GM12878 (cell line): ENCODE measurements around the gene DCDC2. TPM values are rescaled to one million over a fixed set of nuclear protein-coding genes. Genes with fewer than 3 reads are reported as not detected.

Experiments used
- ATAC-seq: fragments of 200-7000 bp; cut with Tn5 transposase; 3 replicates; pipeline ENCODE4 v1.9.1; 2020; ENCODE audit warnings: mild to moderate bottlenecking, moderate library complexity
- BruUV-seq: library from RNA; stranded (reverse); fragments of 400-500 nt; replicated peaks from 2 replicates; lab custom pipeline; 2021; lab: Mats Ljungman, UMichigan
- CTCF ChIA-PET: fragments of 300-600 bp; sonication (Branson Sonifier 250); formaldehyde crosslinking; extraction: SDS; loops from one replicate; lab custom pipeline; 2021; ENCODE audit warnings: inconsistent platforms; lab: Yijun Ruan, JAX
- POLR2A ChIA-PET: fragments of 350-600 bp; formaldehyde crosslinking; extraction: SDS; loops from one replicate; lab custom pipeline; 2021; ENCODE audit warnings: inconsistent platforms; lab: Charles Lee
- RAD21 ChIA-PET: fragments of 300-600 bp; sonication (Branson Sonifier 250); formaldehyde crosslinking; loops from one replicate; lab custom pipeline; 2023; ENCODE audit warnings: antibody characterized with exemption; ENCODE audit not compliant: unreplicated experiment; lab: Charles Lee
- SMC1A ChIA-PET: fragments of 300-600 bp; sonication (Branson Sonifier 250); formaldehyde crosslinking; loops from one replicate; lab custom pipeline; 2023; ENCODE audit not compliant: unreplicated experiment, uncharacterized antibody; lab: Charles Lee
- DNase-seq: peaks from one replicate; pipeline ENCODE4 v3.0.0-alpha.2; 2011; ENCODE audit warnings: low read depth, low spot score
- FAIRE-seq: peaks from 3 replicates; lab custom pipeline; 2011; peaks lifted over from hg19 to GRCh38; lab: Jason Lieb, UNC
- H2AFZ ChIP-seq: 2 replicates; pipeline ENCODE4 v1.6.0; 2011; ENCODE audit warnings: low read depth, low read length, control low read depth; ENCODE audit not compliant: control insufficient read depth
- H3K27ac ChIP-seq: 2 replicates; pipeline ENCODE4 v1.5.1; 2011; ENCODE audit warnings: control low read depth; ENCODE audit not compliant: control insufficient read depth, insufficient read depth
- H3K27me3 ChIP-seq, 2 experiments: replicated peaks in 1 of 2; 2 replicates each; pipeline versions ENCODE4 v1.6.0 to v1.6.1; 2011; ENCODE audit warnings: low read length in 1 of 2; ENCODE audit not compliant: control insufficient read depth in 2 of 2, insufficient read depth in 2 of 2
- H3K36me3 ChIP-seq, 2 experiments: 2 replicates each; pipeline ENCODE4 v1.5.1; 2011; ENCODE audit warnings: low read length in 1 of 2; ENCODE audit not compliant: control insufficient read depth in 2 of 2, insufficient read depth in 2 of 2
- H3K4me1 ChIP-seq: 2 replicates; pipeline ENCODE4 v1.6.1; 2011; ENCODE audit warnings: mild to moderate bottlenecking, low read length, moderate library complexity, mixed read lengths; ENCODE audit not compliant: control insufficient read depth, insufficient read depth
- H3K4me2 ChIP-seq: 2 replicates; pipeline ENCODE4 v1.6.0; 2011; ENCODE audit warnings: control low read depth; ENCODE audit not compliant: control insufficient read depth, insufficient read depth
- H3K4me3 ChIP-seq: fragments of 200-600 bp; sonication (generic); 2 replicates; pipeline ENCODE4 v1.5.1; 2016
- H3K79me2 ChIP-seq: 2 replicates; pipeline ENCODE4 v1.6.0; 2011; ENCODE audit warnings: low read length; ENCODE audit not compliant: control insufficient read depth, insufficient read depth
- H3K9ac ChIP-seq: 2 replicates; pipeline ENCODE4 v1.8.0; 2011; ENCODE audit warnings: low read length, control low read depth, mixed read lengths; ENCODE audit not compliant: control insufficient read depth, insufficient read depth
- H3K9me3 ChIP-seq: replicated peaks from 3 replicates; pipeline ENCODE4 v1.5.1; 2011; ENCODE audit warnings: mild to moderate bottlenecking, low read length; ENCODE audit not compliant: control insufficient read depth, insufficient read depth
- H4K20me1 ChIP-seq: 2 replicates; pipeline ENCODE4 v1.6.0; 2011; ENCODE audit not compliant: control insufficient read depth, insufficient read depth
- CHD4 ChIP-seq: fragments of 200-600 bp; sonication (generic); IDR thresholded peaks from 2 replicates; pipeline ENCODE4 v1.6.1; 2016; ENCODE audit warnings: mild to moderate bottlenecking
- GABPA ChIP-seq: IDR thresholded peaks from 2 replicates; pipeline ENCODE4 v1.6.1; 2014; ENCODE audit warnings: antibody characterized with exemption, low read depth, mild to moderate bottlenecking, inconsistent platforms
- IKZF2 ChIP-seq, 2 experiments: fragments of 450-650 bp; IDR thresholded peaks; 2 replicates each; pipeline ENCODE4 v1.6.1; 2017; ENCODE audit warnings: mild to moderate bottlenecking in 2 of 2, moderate library complexity in 2 of 2
- MTA2 ChIP-seq: fragments of 450-650 bp; IDR thresholded peaks from 2 replicates; pipeline ENCODE4 v1.6.1; 2016; ENCODE audit warnings: low read depth, mild to moderate bottlenecking, moderate library complexity
- MXI1 ChIP-seq: fragments of 150-350 bp; IDR thresholded peaks from 2 replicates; pipeline ENCODE4 v1.6.1; 2011; ENCODE audit warnings: low read depth, mild to moderate bottlenecking, inconsistent platforms, low read length, improper control_type of control experiment
- PAX5 ChIP-seq: IDR thresholded peaks from 2 replicates; pipeline ENCODE4 v1.6.1; 2011; ENCODE audit warnings: low read depth, low read length, borderline replicate concordance
- POLR2AphosphoS5 ChIP-seq: IDR thresholded peaks from 2 replicates; pipeline ENCODE4 v1.6.1; 2011; ENCODE audit warnings: mild to moderate bottlenecking, low read length, inconsistent platforms
- SP1 ChIP-seq: IDR thresholded peaks from one replicate; pipeline ENCODE4 v1.6.1; 2011; ENCODE audit warnings: low read depth, low read length
- SRF ChIP-seq, 2 experiments: IDR thresholded peaks; 2 replicates each; pipeline ENCODE4 v1.6.1; 2011; ENCODE audit warnings: low read depth in 2 of 2, low read length in 2 of 2, mild to moderate bottlenecking in 1 of 2, moderate library complexity in 1 of 2
- STAT1 ChIP-seq: fragments of 450-650 bp; conservative IDR thresholded peaks from 2 replicates; pipeline ENCODE4 v1.6.1; 2014; ENCODE audit warnings: antibody characterized with exemption, mild to moderate bottlenecking
- WGBS: methylation state at CpG from one replicate; pipeline ENCODE4 v1.1.6; 2016; ENCODE audit warnings: low lambda C conversion rate; ENCODE audit not compliant: insufficient replicate concordance, insufficient coverage; ENCODE audit errors: missing lambda C conversion rate; 5-methylcytosine and 5-hydroxymethylcytosine counted together
- in situ Hi-C: fragments of 300-500 bp; cut with MboI; formaldehyde crosslinking; loops from 9 replicates; pipeline ENCODE4 v1.14.3; 2018; ENCODE audit warnings: mixed read lengths
- intact Hi-C: fragments of 100-400 bp; cut with micrococcal nuclease; formaldehyde crosslinking; loops from one replicate; pipeline ENCODE4 v1.14.2; 2022; ENCODE audit not compliant: unreplicated experiment
- polyA plus RNA-seq, 11 experiments: library from polyadenylated mRNA; depleted of rRNA in 4 of 11; unstranded in 6 of 11; stranded (reverse) in 5 of 11; fragments of >200 nt; fragmentation: Nextera tagmentation in 4 of 11; fragmentation: Illumina TruSeq in 1 of 11; extraction: Ambion mirVana in 4 of 11; extraction: Trizol in 1 of 11; gene quantifications; 1 replicate in 1 of 11; 2 replicates in 10 of 11; pipeline versions ENCODE4 v1.2.1 to v1.2.3, GENCODE V29; 2011 to 2016; ENCODE audit warnings: inconsistent platforms in 2 of 11, missing spikeins in 2 of 11, low read depth in 1 of 11
- total RNA-seq, 4 experiments: library from RNA; depleted of rRNA in 3 of 4; stranded (reverse); fragments of >200 nt in 3 of 4; fragmentation: Illumina TruSeq in 1 of 4; extraction: Trizol in 1 of 4; gene quantifications; 2 replicates each; pipeline versions ENCODE4 v1.2.1 to v1.2.3, GENCODE V29; 2013 to 2021
- TF ChIP-seq, protein P1 (sequence below): fragments of 450-650 bp; IDR thresholded peaks from 2 replicates; pipeline ENCODE4 v1.6.1; 2017; ENCODE audit warnings: low read depth, mild to moderate bottlenecking, moderate library complexity
- TF ChIP-seq, protein P2 (sequence below): fragments of 450-650 bp; IDR thresholded peaks from 2 replicates; pipeline ENCODE4 v1.6.1; 2017; ENCODE audit warnings: mild to moderate bottlenecking, moderate library complexity
- TF ChIP-seq, protein P3 (sequence below): fragments of 450-650 bp; IDR thresholded peaks from 2 replicates; pipeline ENCODE4 v1.6.1; 2014; ENCODE audit warnings: mild to moderate bottlenecking
- TF ChIP-seq, protein P4 (sequence below), 3 experiments: IDR thresholded peaks in 2 of 3; conservative IDR thresholded peaks in 1 of 3; 2 replicates each; pipeline ENCODE4 v1.5.1; 2011; ENCODE audit warnings: low read depth in 3 of 3, low read length in 3 of 3, mild to moderate bottlenecking in 3 of 3, control low read depth in 2 of 3, moderate library complexity in 2 of 3, inconsistent platforms in 1 of 3, mixed read lengths in 1 of 3; ENCODE audit not compliant: control insufficient read depth in 2 of 3, insufficient read depth in 1 of 3; ENCODE audit errors: extremely low read depth in 1 of 3

Gene DCDC2
- total and polyA plus RNA-seq, 10 of the 15 experiments (the other 5 are each of a cell fraction or from before 2014, with no cell fraction given): under 0.01 to 0.03 TPM; not detected in 8

DNA sequence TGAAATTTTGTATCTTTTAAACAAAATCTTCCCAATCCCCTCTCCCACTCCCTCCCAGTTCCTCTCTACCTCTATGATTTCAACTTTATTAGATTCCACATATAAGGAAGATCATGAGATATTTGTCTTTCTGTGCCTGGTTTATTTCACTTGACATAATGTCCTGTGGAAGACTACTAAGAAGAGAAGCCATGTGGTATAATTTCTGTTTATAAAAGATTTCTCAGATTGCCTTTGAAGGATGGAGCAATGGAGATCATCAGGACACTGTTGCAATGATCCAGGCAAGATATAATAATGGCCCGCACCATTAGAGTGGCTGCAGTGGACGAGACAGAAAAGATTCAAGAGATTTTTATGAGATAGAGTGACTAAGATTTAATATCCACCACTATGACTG, 218.8 kb downstream of the DCDC2 start:
- intact Hi-C loops (no loop called here), in situ Hi-C loops (no loop called here)
- DNase-seq (no peak), ATAC-seq (no peak), FAIRE-seq (no peak)
- Histone ChIP-seq H3K27me3 (no peaks in the 10 kb centered on the region), H3K36me3 (no peaks in the 10 kb centered on the region), H4K20me1 (no peaks in the 10 kb centered on the region), H2AFZ (no peak overlapping the region), H3K4me1 (no peaks in the 10 kb centered on the region), H3K9me3 (no peaks in the 10 kb centered on the region; the same call in 2 of the 3 replicates), H3K4me2 (no peak overlapping the region), H3K79me2 (no peaks in the 10 kb centered on the region), H3K27ac (no peak overlapping the region), H3K9ac (no peak overlapping the region), H3K4me3 (no peak overlapping the region)
- SMC1A ChIA-PET: no interaction called here
- no TSS peak for BruUV-seq
- RAD21 ChIA-PET: no interaction called here
- WGBS: 41% methylated on average over 2 of the region's 2 CpGs
- TF ChIP-seq SRF (IDR thresholded peaks at IDR 0.05; ENCODE audit: low read depth in 2 of 2, low read length in 2 of 2): no peak
- no peak for TF ChIP-seq IKZF2 (IDR thresholded peaks at IDR 0.05)
- TF ChIP-seq MTA2: no peak
- TF ChIP-seq, protein P1, sequence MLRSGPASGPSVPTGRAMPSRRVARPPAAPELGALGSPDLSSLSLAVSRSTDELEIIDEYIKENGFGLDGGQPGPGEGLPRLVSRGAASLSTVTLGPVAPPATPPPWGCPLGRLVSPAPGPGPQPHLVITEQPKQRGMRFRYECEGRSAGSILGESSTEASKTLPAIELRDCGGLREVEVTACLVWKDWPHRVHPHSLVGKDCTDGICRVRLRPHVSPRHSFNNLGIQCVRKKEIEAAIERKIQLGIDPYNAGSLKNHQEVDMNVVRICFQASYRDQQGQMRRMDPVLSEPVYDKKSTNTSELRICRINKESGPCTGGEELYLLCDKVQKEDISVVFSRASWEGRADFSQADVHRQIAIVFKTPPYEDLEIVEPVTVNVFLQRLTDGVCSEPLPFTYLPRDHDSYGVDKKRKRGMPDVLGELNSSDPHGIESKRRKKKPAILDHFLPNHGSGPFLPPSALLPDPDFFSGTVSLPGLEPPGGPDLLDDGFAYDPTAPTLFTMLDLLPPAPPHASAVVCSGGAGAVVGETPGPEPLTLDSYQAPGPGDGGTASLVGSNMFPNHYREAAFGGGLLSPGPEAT: no peak
- no peak for TF ChIP-seq PAX5
- TF ChIP-seq SP1: no peak
- no peak for TF ChIP-seq MXI1
- no peak for TF ChIP-seq STAT1
- no peak for TF ChIP-seq CHD4
- TF ChIP-seq POLR2AphosphoS5: no peak
- TF ChIP-seq, protein P2, sequence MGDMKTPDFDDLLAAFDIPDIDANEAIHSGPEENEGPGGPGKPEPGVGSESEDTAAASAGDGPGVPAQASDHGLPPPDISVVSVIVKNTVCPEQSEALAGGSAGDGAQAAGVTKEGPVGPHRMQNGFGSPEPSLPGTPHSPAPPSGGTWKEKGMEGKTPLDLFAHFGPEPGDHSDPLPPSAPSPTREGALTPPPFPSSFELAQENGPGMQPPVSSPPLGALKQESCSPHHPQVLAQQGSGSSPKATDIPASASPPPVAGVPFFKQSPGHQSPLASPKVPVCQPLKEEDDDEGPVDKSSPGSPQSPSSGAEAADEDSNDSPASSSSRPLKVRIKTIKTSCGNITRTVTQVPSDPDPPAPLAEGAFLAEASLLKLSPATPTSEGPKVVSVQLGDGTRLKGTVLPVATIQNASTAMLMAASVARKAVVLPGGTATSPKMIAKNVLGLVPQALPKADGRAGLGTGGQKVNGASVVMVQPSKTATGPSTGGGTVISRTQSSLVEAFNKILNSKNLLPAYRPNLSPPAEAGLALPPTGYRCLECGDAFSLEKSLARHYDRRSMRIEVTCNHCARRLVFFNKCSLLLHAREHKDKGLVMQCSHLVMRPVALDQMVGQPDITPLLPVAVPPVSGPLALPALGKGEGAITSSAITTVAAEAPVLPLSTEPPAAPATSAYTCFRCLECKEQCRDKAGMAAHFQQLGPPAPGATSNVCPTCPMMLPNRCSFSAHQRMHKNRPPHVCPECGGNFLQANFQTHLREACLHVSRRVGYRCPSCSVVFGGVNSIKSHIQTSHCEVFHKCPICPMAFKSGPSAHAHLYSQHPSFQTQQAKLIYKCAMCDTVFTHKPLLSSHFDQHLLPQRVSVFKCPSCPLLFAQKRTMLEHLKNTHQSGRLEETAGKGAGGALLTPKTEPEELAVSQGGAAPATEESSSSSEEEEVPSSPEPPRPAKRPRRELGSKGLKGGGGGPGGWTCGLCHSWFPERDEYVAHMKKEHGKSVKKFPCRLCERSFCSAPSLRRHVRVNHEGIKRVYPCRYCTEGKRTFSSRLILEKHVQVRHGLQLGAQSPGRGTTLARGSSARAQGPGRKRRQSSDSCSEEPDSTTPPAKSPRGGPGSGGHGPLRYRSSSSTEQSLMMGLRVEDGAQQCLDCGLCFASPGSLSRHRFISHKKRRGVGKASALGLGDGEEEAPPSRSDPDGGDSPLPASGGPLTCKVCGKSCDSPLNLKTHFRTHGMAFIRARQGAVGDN: no peak
- TF ChIP-seq GABPA: no peak
- TF ChIP-seq, protein P3, sequence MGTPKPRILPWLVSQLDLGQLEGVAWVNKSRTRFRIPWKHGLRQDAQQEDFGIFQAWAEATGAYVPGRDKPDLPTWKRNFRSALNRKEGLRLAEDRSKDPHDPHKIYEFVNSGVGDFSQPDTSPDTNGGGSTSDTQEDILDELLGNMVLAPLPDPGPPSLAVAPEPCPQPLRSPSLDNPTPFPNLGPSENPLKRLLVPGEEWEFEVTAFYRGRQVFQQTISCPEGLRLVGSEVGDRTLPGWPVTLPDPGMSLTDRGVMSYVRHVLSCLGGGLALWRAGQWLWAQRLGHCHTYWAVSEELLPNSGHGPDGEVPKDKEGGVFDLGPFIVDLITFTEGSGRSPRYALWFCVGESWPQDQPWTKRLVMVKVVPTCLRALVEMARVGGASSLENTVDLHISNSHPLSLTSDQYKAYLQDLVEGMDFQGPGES: no peak
- TF ChIP-seq, protein P4, sequence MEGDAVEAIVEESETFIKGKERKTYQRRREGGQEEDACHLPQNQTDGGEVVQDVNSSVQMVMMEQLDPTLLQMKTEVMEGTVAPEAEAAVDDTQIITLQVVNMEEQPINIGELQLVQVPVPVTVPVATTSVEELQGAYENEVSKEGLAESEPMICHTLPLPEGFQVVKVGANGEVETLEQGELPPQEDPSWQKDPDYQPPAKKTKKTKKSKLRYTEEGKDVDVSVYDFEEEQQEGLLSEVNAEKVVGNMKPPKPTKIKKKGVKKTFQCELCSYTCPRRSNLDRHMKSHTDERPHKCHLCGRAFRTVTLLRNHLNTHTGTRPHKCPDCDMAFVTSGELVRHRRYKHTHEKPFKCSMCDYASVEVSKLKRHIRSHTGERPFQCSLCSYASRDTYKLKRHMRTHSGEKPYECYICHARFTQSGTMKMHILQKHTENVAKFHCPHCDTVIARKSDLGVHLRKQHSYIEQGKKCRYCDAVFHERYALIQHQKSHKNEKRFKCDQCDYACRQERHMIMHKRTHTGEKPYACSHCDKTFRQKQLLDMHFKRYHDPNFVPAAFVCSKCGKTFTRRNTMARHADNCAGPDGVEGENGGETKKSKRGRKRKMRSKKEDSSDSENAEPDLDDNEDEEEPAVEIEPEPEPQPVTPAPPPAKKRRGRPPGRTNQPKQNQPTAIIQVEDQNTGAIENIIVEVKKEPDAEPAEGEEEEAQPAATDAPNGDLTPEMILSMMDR (IDR thresholded peaks at IDR 0.05 in 2 of 3, conservative IDR thresholded peaks at IDR 0.05 in 1 of 3; ENCODE audit: control insufficient read depth in 2 of 3, extremely low read depth in 1 of 3, insufficient read depth in 1 of 3, low read depth in 3 of 3, low read length in 3 of 3): no peak
- POLR2A ChIA-PET: no interaction called here
- CTCF ChIA-PET: no interaction called here
